NCI-H1436 (cell line): ENCODE measurements around the gene COPZ1.

Experiments used
- DNase-seq: peaks from one replicate; lab custom pipeline; 2025; lab: John Stamatoyannopoulos, UW

COPZ1 gene

DNA sequence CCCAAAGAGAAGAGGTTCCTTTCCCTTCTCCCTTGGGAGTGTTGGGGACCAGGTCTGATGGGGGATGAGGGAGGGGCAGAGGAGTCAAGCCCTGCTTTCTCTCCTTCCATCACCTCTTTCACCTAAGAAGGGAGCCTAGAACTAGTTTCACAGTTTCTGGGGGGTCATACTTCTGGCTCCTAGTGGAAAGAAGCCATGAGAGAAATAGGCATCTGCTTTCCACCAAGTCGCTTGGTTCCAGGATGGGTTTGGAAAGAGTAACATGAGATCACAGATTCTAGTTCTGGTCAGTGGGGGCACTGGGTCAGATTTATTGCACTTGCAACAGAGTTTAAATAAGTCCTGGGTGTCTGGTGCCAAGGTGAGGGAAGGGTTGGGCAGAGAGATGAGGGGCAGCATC, 70.1 kb downstream of the COPZ1 start:
- no peak for DNase-seq

DNA sequence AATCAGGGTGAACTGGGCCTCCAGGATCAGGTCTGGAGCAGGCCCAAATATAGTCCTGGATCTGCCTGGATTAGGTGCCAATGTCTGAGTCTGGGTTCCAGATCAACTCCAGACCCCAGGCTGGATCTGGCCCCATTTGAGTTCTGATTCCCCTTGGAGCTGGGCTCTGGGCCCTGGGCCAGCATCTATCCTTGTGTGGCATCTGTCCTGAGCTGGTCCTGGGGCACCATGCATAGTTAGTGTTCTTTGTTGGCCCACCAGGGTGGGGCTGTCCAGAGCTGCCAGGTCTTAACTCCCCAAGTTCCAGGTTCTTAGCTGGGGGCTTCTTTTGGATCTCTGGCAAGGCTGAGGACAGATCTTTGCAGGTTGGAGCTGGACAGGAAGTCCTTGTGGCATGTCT, 70.6 kb downstream of the COPZ1 start:
- no peak for DNase-seq

DNA sequence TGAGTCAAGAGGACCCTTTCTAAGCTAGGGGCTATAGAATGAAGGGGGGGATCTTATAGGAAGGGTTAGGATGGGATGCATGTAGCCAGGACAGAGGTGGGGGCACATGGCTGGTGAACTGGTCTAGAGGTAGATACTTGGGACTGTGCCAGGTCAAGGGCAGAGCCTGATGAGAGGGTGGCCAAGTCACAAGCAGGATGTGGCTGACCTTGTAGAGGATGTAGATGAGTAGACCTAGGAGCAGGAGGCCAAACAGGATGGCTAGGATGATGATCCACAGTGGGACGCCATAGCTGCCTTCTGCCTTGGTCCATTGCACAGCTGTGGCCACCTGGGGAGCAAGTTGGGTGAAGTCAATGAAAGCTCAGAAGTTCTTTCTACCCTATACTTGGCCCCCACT, 72.2 kb downstream of the COPZ1 start:
- DNase-seq: no peak

DNA sequence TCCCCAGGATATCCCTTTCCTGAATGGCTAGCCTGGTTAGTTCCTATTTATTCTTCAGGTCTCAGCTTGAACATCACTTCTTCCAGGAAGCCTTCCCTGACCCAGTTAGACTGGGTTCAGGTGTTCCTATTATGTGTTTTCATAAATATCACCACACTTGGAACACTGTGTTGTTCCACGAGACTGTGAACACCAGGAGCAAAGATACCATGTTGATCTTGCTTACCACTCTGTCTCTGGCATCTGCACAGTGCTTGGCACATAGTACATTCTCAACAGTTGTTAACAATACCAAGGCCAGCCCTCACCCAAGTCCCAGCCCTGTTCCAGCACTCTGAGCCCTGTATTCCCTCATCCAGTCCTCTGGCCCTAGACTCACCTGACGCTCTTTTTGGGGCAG, 73.3 kb downstream of the COPZ1 start:
- no peak for DNase-seq

DNA sequence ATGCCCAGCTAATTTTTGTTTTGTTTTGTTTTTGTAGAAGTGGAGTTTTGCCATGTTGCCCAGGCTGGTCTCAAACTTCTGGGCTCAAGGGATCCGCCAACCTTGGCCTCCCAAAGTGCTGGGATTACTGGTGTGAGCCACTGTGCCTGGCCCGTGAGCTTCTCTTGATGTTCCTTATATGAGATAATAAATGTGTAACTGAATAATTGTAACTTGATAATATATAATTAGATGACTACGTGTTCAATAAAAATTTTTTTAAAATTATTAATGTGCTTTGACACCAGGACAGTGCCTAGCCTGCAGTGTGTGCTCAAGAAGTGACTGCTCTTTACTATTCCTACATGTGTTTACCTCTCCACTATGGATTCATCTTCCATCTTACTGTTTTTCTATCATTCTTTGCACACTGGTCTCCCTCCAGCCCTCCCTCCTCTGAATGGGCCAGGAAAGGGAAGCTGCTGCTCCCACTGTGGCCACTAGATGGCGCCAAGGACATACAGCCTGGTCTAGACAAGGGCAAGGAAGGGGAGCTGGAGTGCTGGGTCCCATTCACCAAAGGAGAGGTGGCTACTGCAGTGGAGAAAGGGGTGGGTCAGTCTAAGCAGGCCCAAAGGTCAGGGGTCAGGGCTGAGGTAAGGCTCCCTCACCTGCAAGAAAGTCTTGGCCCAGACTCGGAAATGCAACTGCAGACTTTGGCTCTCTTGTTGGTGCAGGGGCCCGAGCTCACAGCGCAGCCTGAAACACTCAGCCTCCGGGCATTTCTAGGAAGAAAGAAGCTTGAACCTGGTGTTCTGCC, 74.3 kb downstream of the COPZ1 start:
- peak; percentile 53 for DNase-seq

DNA sequence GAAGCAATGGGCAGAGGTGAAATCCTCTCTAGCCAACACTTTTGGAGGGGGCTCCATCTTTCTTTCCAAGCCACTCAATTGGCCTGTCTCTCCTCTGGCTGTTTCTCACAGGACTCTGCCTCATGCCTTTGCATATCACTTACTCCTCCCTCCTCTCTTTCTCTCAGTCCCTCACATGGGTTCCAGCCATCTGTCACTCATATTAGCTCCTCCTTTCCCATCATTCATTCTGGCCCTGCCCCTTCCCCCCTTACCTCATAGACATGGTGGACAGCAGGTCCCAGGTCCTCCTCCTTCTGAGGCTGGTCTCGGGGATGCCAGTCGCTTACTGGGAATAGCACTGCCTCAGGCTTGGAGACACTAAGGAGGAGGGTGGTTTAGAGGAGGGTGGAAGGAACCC, 76.2 kb downstream of the COPZ1 start:
- DNase-seq: no peak
